Measurements from ENCODE around the gene SULF2. TPM values are rescaled to one million over a fixed set of nuclear protein-coding genes. Genes with fewer than 3 reads are reported as not detected.
"Not testable (repeated sequence)": the region's sequence is repeated elsewhere in the genome, so short reads cannot be mapped to it uniquely, and the experiment has no call there.

SULF2 gene
- total RNA-seq = 10 to 100 TPM; 40.4 to 42.0 TPM
- polyA plus RNA-seq (ENCODE audit: insufficient read length in 6 of 6) = 10 to 100 TPM; 11.3 to 20.4 (median 14.8) TPM
- long read RNA-seq, donor 1 = 0 reads
- long read RNA-seq, donor 2 = 0 reads
- long read RNA-seq, donor 3 = 0 reads
- long read RNA-seq, donor 4, partial matches to known transcripts = 2 of 3 reads
- long read RNA-seq, donor 4, other reads (novel, unspliced or antisense) = 1 of 3 reads
- long read RNA-seq, donor 5 = 0 reads
- long read RNA-seq, donor 6 = 0 reads
- long read RNA-seq, donor 7 = 0 reads
- long read RNA-seq, donor 8 = 0 reads
- long read RNA-seq, donor 9 = 0 reads
- long read RNA-seq, donor 10, partial matches to known transcripts = 1 of 3 reads
- long read RNA-seq, donor 10, other reads (novel, unspliced or antisense) = 2 of 3 reads
- long read RNA-seq, donor 11, full-length matches to known transcripts = 20 of 142 reads
- long read RNA-seq, donor 11, partial matches to known transcripts = 111 of 142 reads
- long read RNA-seq, donor 11, other reads (novel, unspliced or antisense) = 11 of 142 reads
- long read RNA-seq, donor 12 = 0 reads

GRCh38 chr20:47785311-47785853 lies at the start of gene SULF2:
Gene SULF2 (minus strand): TSS chr20:47785481. CDS start chr20:47757363, 28,118 bp downstream.
- DNase-seq (peak in 2 of 4 donors; percentile 39 to 81), ATAC-seq (no peak)
- intact Hi-C loops (cut with DNase I) = no loop called here
- Histone ChIP-seq H3K27ac (peak within 1 kb of the TSS; percentile 31 to 46), H3K27me3 (peaks cover 6 to 75% of the 10 kb centered on the region in 2 donors), H3K4me1 (peaks cover 4 to 26% of the 10 kb centered on the region in 2 donors), H3K9me3 (no peaks in the 10 kb centered on the region), H3K36me3 (no peaks in the 10 kb centered on the region), H3K4me3 (peak within 1 kb of the TSS; percentile 43 to 49)
- TF ChIP-seq, protein P1, sequence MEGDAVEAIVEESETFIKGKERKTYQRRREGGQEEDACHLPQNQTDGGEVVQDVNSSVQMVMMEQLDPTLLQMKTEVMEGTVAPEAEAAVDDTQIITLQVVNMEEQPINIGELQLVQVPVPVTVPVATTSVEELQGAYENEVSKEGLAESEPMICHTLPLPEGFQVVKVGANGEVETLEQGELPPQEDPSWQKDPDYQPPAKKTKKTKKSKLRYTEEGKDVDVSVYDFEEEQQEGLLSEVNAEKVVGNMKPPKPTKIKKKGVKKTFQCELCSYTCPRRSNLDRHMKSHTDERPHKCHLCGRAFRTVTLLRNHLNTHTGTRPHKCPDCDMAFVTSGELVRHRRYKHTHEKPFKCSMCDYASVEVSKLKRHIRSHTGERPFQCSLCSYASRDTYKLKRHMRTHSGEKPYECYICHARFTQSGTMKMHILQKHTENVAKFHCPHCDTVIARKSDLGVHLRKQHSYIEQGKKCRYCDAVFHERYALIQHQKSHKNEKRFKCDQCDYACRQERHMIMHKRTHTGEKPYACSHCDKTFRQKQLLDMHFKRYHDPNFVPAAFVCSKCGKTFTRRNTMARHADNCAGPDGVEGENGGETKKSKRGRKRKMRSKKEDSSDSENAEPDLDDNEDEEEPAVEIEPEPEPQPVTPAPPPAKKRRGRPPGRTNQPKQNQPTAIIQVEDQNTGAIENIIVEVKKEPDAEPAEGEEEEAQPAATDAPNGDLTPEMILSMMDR (IDR thresholded peaks at IDR 0.05) = no peak

DNA sequence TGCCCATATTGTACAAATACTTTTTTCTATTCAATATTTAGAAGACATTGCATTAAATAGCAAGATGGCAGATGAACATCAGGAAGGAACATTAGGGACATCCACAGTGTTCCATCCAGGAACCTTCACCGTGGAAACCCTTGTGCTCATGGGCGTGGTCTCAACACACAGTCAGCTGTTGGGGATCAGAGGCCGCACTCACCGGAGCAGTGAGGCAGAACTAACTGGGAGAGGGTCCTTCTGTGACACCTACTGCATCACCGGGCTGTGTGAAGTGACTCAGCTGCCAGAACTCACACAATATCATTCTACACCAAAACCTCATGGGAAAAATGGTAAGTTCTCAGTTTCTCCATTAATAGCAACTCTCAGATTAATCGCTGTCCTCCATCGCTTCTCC lies 46.4 kb upstream of the SULF2 start:
- ATAC-seq; H3K9me3 ChIP-seq; intact Hi-C loops (cut with DNase I); H3K4me1 ChIP-seq; DNase-seq; H3K36me3 ChIP-seq; H3K27ac ChIP-seq; H3K4me3 ChIP-seq; H3K27me3 ChIP-seq: not testable (repeated sequence)

DNA sequence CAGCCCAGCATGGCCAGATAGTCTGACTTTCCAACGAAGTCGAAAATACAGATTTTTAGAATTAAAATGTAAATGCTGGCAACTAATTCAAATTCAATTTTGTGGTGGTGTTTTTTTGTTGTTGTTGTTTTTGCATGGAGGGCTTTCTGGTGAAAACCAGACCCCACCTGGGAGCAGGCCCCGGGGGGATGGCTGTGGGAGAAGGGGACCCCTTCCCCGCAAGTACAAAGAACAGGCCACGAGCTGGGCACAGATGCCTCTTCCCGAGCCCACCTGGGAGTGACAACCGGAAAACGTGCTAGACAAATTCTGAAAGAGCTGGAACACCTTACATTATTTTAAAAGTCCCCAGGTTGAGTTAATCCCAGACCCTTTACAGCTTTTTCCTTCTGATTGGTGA lies 41.4 kb upstream of the SULF2 start:
- not testable (repeated sequence) for H3K36me3 ChIP-seq, H3K4me3 ChIP-seq, H3K4me1 ChIP-seq, H3K9me3 ChIP-seq, DNase-seq, ATAC-seq, H3K27ac ChIP-seq
- intact Hi-C loops (cut with DNase I) = loop anchor here in 1 of 2 donors (10.0 kb wide), 1 partner anchor 68 kb away; no protein-coding TSS in a partner anchor
- H3K27me3 ChIP-seq = peaks cover 0 to 15% of the 10 kb centered on the region in 2 donors

DNA sequence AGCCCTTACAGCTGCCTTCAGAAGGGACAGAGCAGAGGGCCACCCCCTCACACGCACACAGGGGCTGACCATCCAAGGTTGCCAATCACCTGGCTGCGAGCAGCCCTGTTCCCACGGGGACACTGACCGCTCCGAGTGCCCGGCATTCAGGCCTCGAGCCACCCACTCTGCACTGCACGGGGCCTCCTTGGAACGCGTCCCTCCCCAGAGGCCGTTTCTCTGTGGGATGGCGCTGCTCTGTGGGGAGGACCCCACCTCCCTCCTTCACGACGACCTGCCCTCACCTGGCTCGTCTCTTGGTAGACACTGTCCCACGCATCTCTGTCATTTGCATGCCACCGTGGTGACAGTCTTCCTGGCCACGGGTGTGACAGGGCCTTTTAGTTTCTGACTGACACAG lies 40.7 kb upstream of the SULF2 start:
- H3K36me3 ChIP-seq, H3K9me3 ChIP-seq, H3K4me3 ChIP-seq, DNase-seq, H3K27ac ChIP-seq, H3K4me1 ChIP-seq, ATAC-seq: not testable (repeated sequence)
- peaks cover 0 to 22% of the 10 kb centered on the region in 2 donors for H3K27me3 ChIP-seq
- intact Hi-C loops (cut with DNase I) = loop anchor here in 1 of 2 donors (10.0 kb wide), 1 partner anchor 69 kb away; no protein-coding TSS in a partner anchor

GRCh38 chr20:47825011-47825762 lies 39.9 kb upstream of the SULF2 start:
- Histone ChIP-seq H3K27ac (no peak overlapping the region), H3K4me3 (no peak overlapping the region), H3K9me3 (no peaks in the 10 kb centered on the region), H3K27me3 (peaks cover 0 to 30% of the 10 kb centered on the region in 2 donors), H3K4me1 (no peaks in the 10 kb centered on the region), H3K36me3 (no peaks in the 10 kb centered on the region)
- TF ChIP-seq, protein P1 (IDR thresholded peaks at IDR 0.05) = no peak
- no peak for ATAC-seq
- DNase-seq = no peak
- intact Hi-C loops (cut with DNase I) = loop anchor here in 1 of 2 donors (10.0 kb wide), 1 partner anchor 70 kb away; no protein-coding TSS in a partner anchor

DNA sequence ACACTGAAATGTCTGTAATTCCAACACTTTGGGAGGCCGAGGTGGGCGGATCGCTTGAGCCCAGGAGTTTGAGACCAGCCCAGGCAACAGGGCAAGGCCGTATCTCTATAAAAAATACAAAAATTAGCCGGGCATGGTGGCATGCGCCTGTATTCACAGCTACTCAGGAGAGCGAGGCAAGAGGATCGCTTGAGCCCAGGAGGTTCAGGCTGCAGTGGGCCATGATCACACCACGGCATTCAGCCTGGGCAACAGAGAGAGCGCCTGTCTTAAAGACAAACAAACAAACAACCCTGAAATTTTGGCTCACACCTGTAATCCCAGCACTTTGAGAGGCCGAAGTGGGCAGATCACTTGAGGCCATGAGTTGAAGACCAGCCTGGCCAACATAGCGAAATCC lies 38.7 kb upstream of the SULF2 start:
- ATAC-seq, DNase-seq, H3K9me3 ChIP-seq, H3K4me1 ChIP-seq, H3K27ac ChIP-seq, H3K4me3 ChIP-seq, H3K36me3 ChIP-seq: not testable (repeated sequence)
- peaks cover 0 to 42% of the 10 kb centered on the region in 2 donors for H3K27me3 ChIP-seq
- intact Hi-C loops (cut with DNase I) = loop anchor here in 1 of 2 donors (10.0 kb wide), 1 partner anchor 71 kb away; no protein-coding TSS in a partner anchor

All from left lung (tissue), 14 donors.